Vagina (tissue), 2 donors: Measurements from ENCODE around the gene RAVER2.

Experiments used
- CTCF ChIP-seq, 3 experiments: fragments of 450-650 bp in 2 of 3; fragments of 200-600 bp in 1 of 3; sonication (generic) in 1 of 3; IDR thresholded peaks; one replicate each; pipeline ENCODE4 v1.5.1; 2017 to 2019; ENCODE audit warnings: antibody characterized with exemption in 3 of 3, mild to moderate bottlenecking in 2 of 3, moderate library complexity in 2 of 3
- POLR2A ChIP-seq, 2 donors: fragments of 450-650 bp; IDR thresholded peaks; one replicate each; pipeline ENCODE4 v1.6.1; 2017; ENCODE audit warnings: antibody characterized with exemption in 2 of 2, mild to moderate bottlenecking in 2 of 2, moderate library complexity in 2 of 2

GRCh38 chr1:64849942-64850341 is 105.1 kb downstream of the RAVER2 start:
- TF ChIP-seq CTCF (IDR thresholded peaks at IDR 0.05) (no peak), POLR2A (IDR thresholded peaks at IDR 0.05) (no peak)
